Liver (tissue), 9 donors: Measurements from ENCODE around the gene YLPM1. TPM values are rescaled to one million over a fixed set of nuclear protein-coding genes. Genes with fewer than 3 reads are reported as not detected.

Experiments used
- DNase-seq: peaks from one replicate; pipeline ENCODE4 v3.0.0-alpha.2; 2017; ENCODE audit warnings: low spot score
- H3K27ac ChIP-seq, 2 donors: one replicate each; pipeline ENCODE4 v1.7.0; 2013; ENCODE audit warnings: inconsistent platforms in 2 of 2, low read length in 2 of 2, control low read depth in 1 of 2, low read depth in 1 of 2, mild to moderate bottlenecking in 1 of 2
- H3K27me3 ChIP-seq, 4 donors: one replicate each; pipeline versions ENCODE4 v1.6.1 to v1.7.0; 2013; ENCODE audit warnings: low read length in 3 of 4, inconsistent platforms in 1 of 4, mild to moderate bottlenecking in 1 of 4, moderate library complexity in 1 of 4; ENCODE audit not compliant: control insufficient read depth in 4 of 4, insufficient read depth in 4 of 4
- H3K36me3 ChIP-seq, 4 donors: one replicate each; pipeline versions ENCODE4 v1.6.1 to v1.7.0; 2013; ENCODE audit warnings: low read length in 3 of 4, mild to moderate bottlenecking in 3 of 4, low read depth in 1 of 4, moderate library complexity in 1 of 4; ENCODE audit not compliant: control insufficient read depth in 4 of 4, insufficient read depth in 3 of 4
- H3K4me1 ChIP-seq, 4 donors: one replicate each; pipeline versions ENCODE4 v1.6.1 to v1.7.0; 2013; ENCODE audit warnings: low read length in 3 of 4, mild to moderate bottlenecking in 3 of 4, moderate library complexity in 1 of 4; ENCODE audit not compliant: control insufficient read depth in 4 of 4, insufficient read depth in 4 of 4
- H3K4me3 ChIP-seq, 3 donors: one replicate each; pipeline versions ENCODE4 v1.6.1 to v1.7.0; 2013; ENCODE audit warnings: low read length in 3 of 3, control low read depth in 1 of 3, low read depth in 1 of 3, mild to moderate bottlenecking in 1 of 3
- H3K9ac ChIP-seq, 2 donors: one replicate each; pipeline ENCODE4 v1.7.0; 2013; ENCODE audit warnings: low read length in 2 of 2, mild to moderate bottlenecking in 2 of 2, moderate library complexity in 2 of 2, control low read depth in 1 of 2, low read depth in 1 of 2
- H3K9me3 ChIP-seq, 4 donors: one replicate each; pipeline versions ENCODE4 v1.6.1 to v1.7.0; 2013; ENCODE audit warnings: low read length in 3 of 4; ENCODE audit not compliant: control insufficient read depth in 4 of 4
- ATF3 ChIP-seq: IDR thresholded peaks from 2 replicates; pipeline ENCODE4 v1.6.1; 2016; ENCODE audit warnings: antibody characterized with exemption
- CTCF ChIP-seq: fragments of 150-350 bp; IDR thresholded peaks from 2 replicates; pipeline ENCODE4 v1.5.1; 2017; ENCODE audit warnings: improper control_type of control experiment, low read depth, low read length; ENCODE audit not compliant: missing input control
- EGR1 ChIP-seq, 2 donors: IDR thresholded peaks; 2 replicates each; pipeline ENCODE4 v1.6.1; 2016 to 2018; ENCODE audit warnings: antibody characterized with exemption in 2 of 2, low read depth in 2 of 2
- FOXA1 ChIP-seq: IDR thresholded peaks from 2 replicates; pipeline ENCODE4 v1.6.1; 2016; ENCODE audit warnings: antibody characterized with exemption
- FOXA2 ChIP-seq: IDR thresholded peaks from 2 replicates; pipeline ENCODE4 v1.6.1; 2016; ENCODE audit warnings: antibody characterized with exemption
- GABPA ChIP-seq, 2 donors: IDR thresholded peaks in 1 of 2; conservative IDR thresholded peaks in 1 of 2; 2 replicates each; pipeline ENCODE4 v1.6.1; 2016; ENCODE audit warnings: antibody characterized with exemption in 2 of 2, mild to moderate bottlenecking in 1 of 2, moderate library complexity in 1 of 2
- HNF4A ChIP-seq, 2 donors: conservative IDR thresholded peaks; 2 replicates each; pipeline ENCODE4 v1.6.1; 2016; ENCODE audit warnings: antibody characterized with exemption in 2 of 2, mild to moderate bottlenecking in 2 of 2
- HNF4G ChIP-seq: IDR thresholded peaks from 2 replicates; pipeline ENCODE4 v1.6.1; 2016; ENCODE audit warnings: antibody characterized with exemption
- JUND ChIP-seq, 2 donors: IDR thresholded peaks; 2 replicates each; pipeline ENCODE4 v1.6.1; 2016; ENCODE audit warnings: antibody characterized with exemption in 2 of 2
- MAX ChIP-seq: IDR thresholded peaks from 2 replicates; pipeline ENCODE4 v1.6.1; 2016; ENCODE audit warnings: antibody characterized with exemption
- NR2F2 ChIP-seq: IDR thresholded peaks from 2 replicates; pipeline ENCODE4 v1.6.1; 2016; ENCODE audit warnings: antibody characterized with exemption
- RAD21 ChIP-seq, 2 donors: IDR thresholded peaks; 2 replicates each; pipeline ENCODE4 v1.6.1; 2016; ENCODE audit warnings: antibody characterized with exemption in 2 of 2, mild to moderate bottlenecking in 2 of 2
- REST ChIP-seq: IDR thresholded peaks from 2 replicates; pipeline ENCODE4 v1.6.1; 2016; ENCODE audit warnings: antibody characterized with exemption, mild to moderate bottlenecking
- SP1 ChIP-seq: IDR thresholded peaks from 2 replicates; pipeline ENCODE4 v1.6.1; 2018; ENCODE audit warnings: antibody characterized with exemption, mild to moderate bottlenecking
- TAF1 ChIP-seq: conservative IDR thresholded peaks from 2 replicates; pipeline ENCODE4 v1.6.1; 2016; ENCODE audit warnings: antibody characterized with exemption, mild to moderate bottlenecking
- YY1 ChIP-seq: IDR thresholded peaks from 2 replicates; pipeline ENCODE4 v1.6.1; 2016; ENCODE audit warnings: antibody characterized with exemption, mild to moderate bottlenecking
- ZBTB33 ChIP-seq: IDR thresholded peaks from 2 replicates; pipeline ENCODE4 v1.6.1; 2016; ENCODE audit warnings: antibody characterized with exemption
- WGBS: extraction: QIAGEN DNeasy Blood & Tissue Kit; methylation state at CpG from one replicate; pipeline ENCODE4 v1.1.7; 2013; 5-methylcytosine and 5-hydroxymethylcytosine counted together
- polyA plus RNA-seq, 2 donors: library from polyadenylated mRNA; stranded (reverse) in 1 of 2; unstranded in 1 of 2; fragments of 200-250 nt in 1 of 2; fragments of >200 nt in 1 of 2; fragmentation: Nextera tagmentation in 1 of 2; extraction: Ambion mirVana in 1 of 2; gene quantifications; one replicate each; pipeline versions ENCODE4 v1.2.1 to v1.2.3, GENCODE V29; 2013 to 2015
- total RNA-seq, 2 donors: library from RNA; depleted of rRNA; stranded (reverse); fragments of >200 nt; gene quantifications; one replicate each; pipeline ENCODE4 v1.2.3, GENCODE V29; 2014
- donor health status: healthy.
- donor health status: healthy.
- donor health status: healthy.
- donor health status: healthy.
- donor health status: healthy.

The YLPM1 gene
- total and polyA plus RNA-seq, 4 donors, result 5.9 to 27.3 (median 13.2) TPM

- H3K9ac ChIP-seq, result no peak overlapping the region
- no peaks in the 10 kb centered on the region for H3K4me1 ChIP-seq
- H3K27ac ChIP-seq, result no peak overlapping the region
- H3K9me3 ChIP-seq, result no peaks in the 10 kb centered on the region
- DNase-seq, result no peak
- no peak overlapping the region for H3K4me3 ChIP-seq
- H3K27me3 ChIP-seq, result no peaks in the 10 kb centered on the region
- no peak for TF ChIP-seq NR2F2
- no peak for TF ChIP-seq HNF4G
- TF ChIP-seq ZBTB33, result no peak
- no peak for TF ChIP-seq TAF1
- no peak for TF ChIP-seq JUND (IDR thresholded peaks at IDR 0.05)
- TF ChIP-seq HNF4A (conservative IDR thresholded peaks at IDR 0.05), result no peak
- TF ChIP-seq FOXA1, result no peak
- TF ChIP-seq MAX, result no peak
- TF ChIP-seq CTCF, result no peak
- no peak for TF ChIP-seq EGR1 (IDR thresholded peaks at IDR 0.05; ENCODE audit: low read depth in 2 of 2)
- WGBS, result 94% methylated on average over 7 of the region's 7 CpGs
- peaks cover 6 to 44% (median 27%) of the 10 kb centered on the region in 4 donors for H3K36me3 ChIP-seq
Observed at GRCh38 chr14:74807853-74808545, 44.9 kb downstream of the YLPM1 start.

GRCh38 chr14:74816124-74816523, 53.0 kb downstream of the YLPM1 start:
- no peak overlapping the region for H3K4me3 ChIP-seq
- no peak for DNase-seq
- no peak overlapping the region for H3K9ac ChIP-seq
- no peaks in the 10 kb centered on the region for H3K4me1 ChIP-seq
- H3K27ac ChIP-seq, result no peak overlapping the region
- 93% methylated on average over 1 of the region's 1 CpG for WGBS
- TF ChIP-seq NR2F2, result no peak
- no peaks in the 10 kb centered on the region for H3K27me3 ChIP-seq
- H3K36me3 ChIP-seq, result peaks cover 4 to 63% (median 43%) of the 10 kb centered on the region in 4 donors
- H3K9me3 ChIP-seq, result no peaks in the 10 kb centered on the region

GRCh38 chr14:74820288-74820687, 57.2 kb downstream of the YLPM1 start:
- peaks cover 4 to 51% (median 31%) of the 10 kb centered on the region in 4 donors for H3K36me3 ChIP-seq
- H3K9me3 ChIP-seq, result no peaks in the 10 kb centered on the region
- no peak overlapping the region for H3K4me3 ChIP-seq
- H3K9ac ChIP-seq, result no peak overlapping the region
- TF ChIP-seq ZBTB33 (no peak), JUND (IDR thresholded peaks at IDR 0.05) (no peak), HNF4G (no peak), GABPA (IDR thresholded peaks at IDR 0.05 in 1 of 2, conservative IDR thresholded peaks at IDR 0.05 in 1 of 2) (no peak), SP1 (no peak), ATF3 (no peak), HNF4A (conservative IDR thresholded peaks at IDR 0.05) (no peak), REST (no peak), EGR1 (IDR thresholded peaks at IDR 0.05; ENCODE audit: low read depth in 2 of 2) (no peak), FOXA2 (no peak), YY1 (no peak), RAD21 (IDR thresholded peaks at IDR 0.05) (no peak), NR2F2 (no peak)
- H3K27ac ChIP-seq, result no peak overlapping the region
- H3K27me3 ChIP-seq, result no peaks in the 10 kb centered on the region
- no peak for DNase-seq
- 94% methylated on average over 5 of the region's 5 CpGs for WGBS
- H3K4me1 ChIP-seq, result no peaks in the 10 kb centered on the region
